Measurements from ENCODE around the gene JTB. TPM values are rescaled to one million over a fixed set of nuclear protein-coding genes. Genes with fewer than 3 reads are reported as not detected.

JTB gene
- total RNA-seq, 1 donor, result 162 TPM

DNA sequence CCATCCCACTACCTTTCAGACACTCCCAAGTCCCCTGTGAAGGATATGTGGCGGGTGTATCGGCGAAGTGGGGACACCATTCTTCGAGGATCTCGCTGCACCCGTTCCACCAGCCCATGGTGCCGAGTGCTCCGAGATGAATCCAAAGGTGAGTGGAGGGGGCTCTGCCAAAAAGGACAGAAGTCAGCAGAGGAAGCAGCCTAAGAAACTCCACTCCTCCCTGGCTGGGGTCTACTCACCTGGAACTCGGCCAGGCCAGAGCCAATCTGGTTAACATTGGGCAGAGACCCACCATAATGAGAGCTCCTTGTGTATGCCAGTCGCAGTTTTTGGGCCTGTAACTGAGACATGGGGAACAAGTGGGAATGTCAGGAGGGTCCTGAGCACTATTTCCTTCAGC is 22.6 kb downstream of the JTB start:
- Histone ChIP-seq H3K27ac (ENCODE audit: low read depth, low read length) (no peak overlapping the region), H3K79me2 (ENCODE audit: insufficient read depth, low read length) (peaks cover 54% of the 10 kb centered on the region), H3K27me3 (ENCODE audit: insufficient read depth, low read length) (no peaks in the 10 kb centered on the region), H4K20me1 (ENCODE audit: insufficient read depth, low read length) (peaks cover 45% of the 10 kb centered on the region), H2AFZ (ENCODE audit: low read length) (no peak overlapping the region), H3K4me2 (ENCODE audit: insufficient read depth, low read length) (no peak overlapping the region), H3K4me1 (ENCODE audit: insufficient read depth, low read length) (peaks cover 15% of the 10 kb centered on the region), H3K36me3 (ENCODE audit: insufficient read depth, low read length) (peaks cover 32% of the 10 kb centered on the region), H3K9me3 (ENCODE audit: low read depth, low read length) (no peaks in the 10 kb centered on the region), H3K4me3 (ENCODE audit: insufficient read depth, low read length) (no peak overlapping the region)
- no peak for TF ChIP-seq CTCF (IDR thresholded peaks at IDR 0.05; ENCODE audit: extremely low read depth, low read depth, low read length)
- DNase-seq (ENCODE audit: insufficient read length, low spot score, missing footprints), result peak; percentile 65

- no peak for TF ChIP-seq CTCF (IDR thresholded peaks at IDR 0.05; ENCODE audit: extremely low read depth, low read depth, low read length)
- Histone ChIP-seq H3K27ac (ENCODE audit: low read depth, low read length) (no peak overlapping the region), H4K20me1 (ENCODE audit: insufficient read depth, low read length) (peaks cover 45% of the 10 kb centered on the region), H3K36me3 (ENCODE audit: insufficient read depth, low read length) (peaks cover 35% of the 10 kb centered on the region), H3K27me3 (ENCODE audit: insufficient read depth, low read length) (no peaks in the 10 kb centered on the region), H3K4me3 (ENCODE audit: insufficient read depth, low read length) (no peak overlapping the region), H3K4me1 (ENCODE audit: insufficient read depth, low read length) (peaks cover 15% of the 10 kb centered on the region), H2AFZ (ENCODE audit: low read length) (no peak overlapping the region), H3K9me3 (ENCODE audit: low read depth, low read length) (no peaks in the 10 kb centered on the region), H3K4me2 (ENCODE audit: insufficient read depth, low read length) (no peak overlapping the region), H3K79me2 (ENCODE audit: insufficient read depth, low read length) (peaks cover 54% of the 10 kb centered on the region)
- peak; percentile 66 for DNase-seq (ENCODE audit: insufficient read length, low spot score, missing footprints)
These were observed 23.6 kb downstream of the JTB start for GRCh38 chr1:153953859-153954365.

DNA sequence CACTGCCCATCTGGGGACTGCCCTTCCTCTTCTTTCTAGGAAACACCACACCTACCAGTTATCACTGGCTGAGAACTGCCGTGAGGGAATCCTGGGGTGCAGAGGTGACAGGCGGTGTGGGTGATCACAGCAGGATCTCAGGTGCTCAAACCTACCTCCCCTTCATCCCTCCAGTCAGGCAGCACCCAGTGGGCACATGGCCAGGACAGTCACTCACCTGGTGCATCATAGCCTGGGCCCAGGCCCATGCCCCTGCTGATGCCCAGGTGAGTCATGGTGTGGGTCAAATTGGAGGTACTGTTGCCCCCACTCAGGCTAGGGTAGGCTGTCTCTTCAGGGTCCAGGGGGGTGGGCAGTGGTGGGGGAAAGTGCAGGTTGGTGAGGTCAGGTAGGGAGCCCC is 25.7 kb downstream of the JTB start:
- Histone ChIP-seq H3K27ac (ENCODE audit: low read depth, low read length) (no peak overlapping the region), H3K4me2 (ENCODE audit: insufficient read depth, low read length) (no peak overlapping the region), H3K4me3 (ENCODE audit: insufficient read depth, low read length) (no peak overlapping the region), H3K36me3 (ENCODE audit: insufficient read depth, low read length) (peaks cover 35% of the 10 kb centered on the region), H3K9me3 (ENCODE audit: low read depth, low read length) (no peaks in the 10 kb centered on the region), H3K79me2 (ENCODE audit: insufficient read depth, low read length) (peaks cover 39% of the 10 kb centered on the region), H3K27me3 (ENCODE audit: insufficient read depth, low read length) (no peaks in the 10 kb centered on the region), H4K20me1 (ENCODE audit: insufficient read depth, low read length) (peaks cover 33% of the 10 kb centered on the region), H3K4me1 (ENCODE audit: insufficient read depth, low read length) (peaks cover 6% of the 10 kb centered on the region), H2AFZ (ENCODE audit: low read length) (no peak overlapping the region)
- TF ChIP-seq CTCF (IDR thresholded peaks at IDR 0.05; ENCODE audit: extremely low read depth, low read depth, low read length), result no peak
- DNase-seq (ENCODE audit: insufficient read length, low spot score, missing footprints), result peak; percentile 60

GRCh38 chr1:153951183-153951582 is 26.3 kb downstream of the JTB start:
- peaks cover 26% of the 10 kb centered on the region for H4K20me1 ChIP-seq (ENCODE audit: insufficient read depth, low read length)
- H3K27ac ChIP-seq (ENCODE audit: low read depth, low read length), result no peak overlapping the region
- no peaks in the 10 kb centered on the region for H3K9me3 ChIP-seq (ENCODE audit: low read depth, low read length)
- H3K79me2 ChIP-seq (ENCODE audit: insufficient read depth, low read length), result peaks cover 37% of the 10 kb centered on the region
- H3K4me1 ChIP-seq (ENCODE audit: insufficient read depth, low read length), result peaks cover 5% of the 10 kb centered on the region
- H3K4me2 ChIP-seq (ENCODE audit: insufficient read depth, low read length), result no peak overlapping the region
- peaks cover 35% of the 10 kb centered on the region for H3K36me3 ChIP-seq (ENCODE audit: insufficient read depth, low read length)
- DNase-seq (ENCODE audit: insufficient read length, low spot score, missing footprints), result peak; percentile 42
- H3K27me3 ChIP-seq (ENCODE audit: insufficient read depth, low read length), result no peaks in the 10 kb centered on the region
- no peak overlapping the region for H3K4me3 ChIP-seq (ENCODE audit: insufficient read depth, low read length)
- TF ChIP-seq CTCF (IDR thresholded peaks at IDR 0.05; ENCODE audit: extremely low read depth, low read depth, low read length), result no peak
- no peak overlapping the region for H2AFZ ChIP-seq (ENCODE audit: low read length)
